ENCODE measurements around the gene PLEKHH1.

GRCh38 chr14:67595392-67595791, 62.3 kb downstream of the PLEKHH1 start:
- TF ChIP-seq POLR2AphosphoS5 (IDR thresholded peaks at IDR 0.05; ENCODE audit: low read depth, low read length) (no peak), TAF1 (IDR thresholded peaks at IDR 0.05; ENCODE audit: borderline replicate concordance, low read depth, low read length) (no peak), POLR2A (IDR thresholded peaks at IDR 0.05; ENCODE audit: low read depth, low read length) (no peak)
